Lower leg skin (tissue), 3 donors: ENCODE measurements around the gene EMSY.

Experiments used
- POLR2A ChIP-seq, 2 donors: fragments of 450-650 bp; IDR thresholded peaks; one replicate each; pipeline ENCODE4 v1.6.1; 2016 to 2017; ENCODE audit warnings: antibody characterized with exemption in 2 of 2, mild to moderate bottlenecking in 1 of 2, moderate library complexity in 1 of 2
- TF ChIP-seq, protein P1 (sequence below), 3 donors: fragments of 450-650 bp; IDR thresholded peaks; one replicate each; pipeline ENCODE4 v1.5.1; 2016; ENCODE audit warnings: antibody characterized with exemption in 3 of 3, mild to moderate bottlenecking in 3 of 3, moderate library complexity in 2 of 3

- TF ChIP-seq, protein P1, sequence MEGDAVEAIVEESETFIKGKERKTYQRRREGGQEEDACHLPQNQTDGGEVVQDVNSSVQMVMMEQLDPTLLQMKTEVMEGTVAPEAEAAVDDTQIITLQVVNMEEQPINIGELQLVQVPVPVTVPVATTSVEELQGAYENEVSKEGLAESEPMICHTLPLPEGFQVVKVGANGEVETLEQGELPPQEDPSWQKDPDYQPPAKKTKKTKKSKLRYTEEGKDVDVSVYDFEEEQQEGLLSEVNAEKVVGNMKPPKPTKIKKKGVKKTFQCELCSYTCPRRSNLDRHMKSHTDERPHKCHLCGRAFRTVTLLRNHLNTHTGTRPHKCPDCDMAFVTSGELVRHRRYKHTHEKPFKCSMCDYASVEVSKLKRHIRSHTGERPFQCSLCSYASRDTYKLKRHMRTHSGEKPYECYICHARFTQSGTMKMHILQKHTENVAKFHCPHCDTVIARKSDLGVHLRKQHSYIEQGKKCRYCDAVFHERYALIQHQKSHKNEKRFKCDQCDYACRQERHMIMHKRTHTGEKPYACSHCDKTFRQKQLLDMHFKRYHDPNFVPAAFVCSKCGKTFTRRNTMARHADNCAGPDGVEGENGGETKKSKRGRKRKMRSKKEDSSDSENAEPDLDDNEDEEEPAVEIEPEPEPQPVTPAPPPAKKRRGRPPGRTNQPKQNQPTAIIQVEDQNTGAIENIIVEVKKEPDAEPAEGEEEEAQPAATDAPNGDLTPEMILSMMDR (IDR thresholded peaks at IDR 0.05): no peak
- TF ChIP-seq POLR2A (IDR thresholded peaks at IDR 0.05): no peak
Observed at GRCh38 chr11:76510060-76511047, 65.5 kb downstream of the EMSY start.
